ENCODE data around the gene PNPO.
"Not testable (repeated sequence)": the region's sequence is repeated elsewhere in the genome, so short reads cannot be mapped to it uniquely, and the experiment has no call there.

The PNPO gene

DNA sequence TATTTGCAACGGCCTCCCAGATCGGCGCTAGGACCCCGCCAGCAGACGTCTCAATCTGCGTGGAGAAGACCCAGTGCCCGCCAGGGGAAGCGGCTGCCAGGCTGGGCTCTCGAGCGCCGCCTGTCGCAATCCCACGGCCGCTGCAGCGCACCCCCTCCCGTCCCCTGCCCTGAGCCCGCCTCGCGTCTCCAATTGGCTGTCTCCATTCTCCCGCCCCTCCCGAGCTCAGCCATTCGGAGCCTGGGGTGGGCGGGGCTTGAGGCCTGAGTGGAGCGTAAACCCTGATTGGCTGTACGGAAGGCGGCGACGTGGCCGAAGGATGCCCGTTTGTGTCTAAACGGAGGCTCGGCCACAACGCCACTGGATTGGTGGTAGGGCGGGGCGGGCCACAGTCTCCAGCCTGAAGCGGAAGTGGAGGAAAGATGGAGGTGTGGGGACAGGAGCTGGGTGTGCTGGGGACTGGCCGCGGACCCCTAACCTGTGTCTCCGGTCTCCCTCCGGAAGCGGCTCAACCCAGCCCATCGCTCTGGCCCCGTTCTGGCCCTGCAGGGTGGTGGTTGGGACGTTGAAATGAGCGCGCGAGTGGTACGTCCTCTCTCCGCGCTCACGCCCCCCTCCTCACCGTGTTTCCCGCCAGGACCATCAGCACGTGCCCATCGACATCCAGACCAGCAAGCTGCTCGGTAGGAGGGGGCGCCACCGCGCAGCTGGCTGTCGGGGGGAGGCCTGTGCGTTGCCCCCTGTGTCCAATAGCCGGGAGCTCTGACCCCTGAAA, 29.5 kb downstream of the PNPO start, which contains the start of gene CDK5RAP3:
TSS of gene CDK5RAP3 (plus strand) at position 389 of the 775 bp plus-strand sequence. CDS start at position 423, 34 bp downstream.
- DNase-seq (ENCODE audit: insufficient read length, low spot score) (peak; percentile 100), FAIRE-seq (peak; percentile 99)

DNA sequence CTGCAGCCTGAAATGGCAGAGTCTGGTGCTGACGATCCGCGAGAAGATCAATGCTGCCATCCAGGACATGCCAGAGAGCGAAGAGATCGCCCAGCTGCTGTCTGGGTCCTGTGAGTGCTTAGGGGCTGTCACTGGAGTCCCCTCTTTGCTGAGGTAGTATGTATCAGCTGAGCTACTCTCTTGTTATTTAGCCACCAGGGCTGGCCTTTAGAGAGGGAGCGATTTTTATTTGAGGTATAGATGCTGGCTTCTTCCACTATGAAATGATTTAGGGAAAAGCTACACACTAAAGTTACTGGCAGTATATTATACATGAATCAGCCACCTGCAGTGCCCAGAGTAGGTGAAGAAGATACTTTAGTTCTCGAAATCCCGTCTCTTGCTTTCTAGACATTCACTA, 32.2 kb downstream of the PNPO start:
- no peak for FAIRE-seq

GRCh38 chr17:47975189-47975822, 33.9 kb downstream of the PNPO start:
- no peak for FAIRE-seq
- DNase-seq (ENCODE audit: insufficient read length, low spot score): no peak

More for the DNA sequence above, 32.2 kb downstream of the PNPO start:
- no peak for DNase-seq (ENCODE audit: insufficient read length, low spot score)

GRCh38 chr17:47975823-47976205, 34.4 kb downstream of the PNPO start:
- DNase-seq (ENCODE audit: insufficient read length, low spot score) (no peak), FAIRE-seq (no peak)

- peak; percentile 83 for DNase-seq (ENCODE audit: insufficient read length, low spot score)
- FAIRE-seq: peak; percentile 44
Observed at GRCh38 chr17:47978324-47978723, 37.0 kb downstream of the PNPO start.

DNA sequence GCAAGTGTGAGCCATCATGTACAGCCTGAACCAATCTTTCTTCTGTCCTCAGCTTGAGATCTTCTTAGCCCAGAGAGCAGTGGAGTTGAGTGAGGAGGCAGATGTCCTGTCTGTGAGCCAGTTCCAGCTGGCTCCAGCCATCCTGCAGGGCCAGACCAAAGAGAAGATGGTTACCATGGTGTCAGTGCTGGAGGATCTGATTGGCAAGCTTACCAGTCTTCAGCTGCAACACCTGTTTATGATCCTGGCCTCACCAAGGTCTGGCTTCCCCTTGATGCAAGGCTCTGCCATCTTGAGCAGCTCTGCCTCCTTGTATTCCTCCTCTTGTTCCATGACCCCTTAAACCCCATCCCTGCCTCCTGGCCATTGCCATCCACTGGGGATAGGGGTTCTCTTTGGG, 39.2 kb downstream of the PNPO start:
- DNase-seq (ENCODE audit: insufficient read length, low spot score) (no peak), FAIRE-seq (no peak)

DNA sequence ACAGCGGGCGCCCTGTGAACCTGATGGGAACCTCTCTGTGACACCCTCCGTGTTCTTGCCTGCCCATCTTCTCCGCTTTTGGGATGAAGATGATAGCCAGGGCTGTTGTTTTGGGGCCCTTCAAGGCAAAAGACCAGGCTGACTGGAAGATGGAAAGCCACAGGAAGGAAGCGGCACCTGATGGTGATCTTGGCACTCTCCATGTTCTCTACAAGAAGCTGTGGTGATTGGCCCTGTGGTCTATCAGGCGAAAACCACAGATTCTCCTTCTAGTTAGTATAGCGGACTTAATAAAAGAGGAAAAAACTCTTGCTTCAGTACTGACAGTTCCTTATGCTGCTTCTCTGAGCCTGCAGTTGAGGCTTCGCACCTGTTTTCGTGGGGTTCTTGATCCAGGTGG, 40.1 kb downstream of the PNPO start:
- no peak for FAIRE-seq
- DNase-seq (ENCODE audit: insufficient read length, low spot score): no peak

DNA sequence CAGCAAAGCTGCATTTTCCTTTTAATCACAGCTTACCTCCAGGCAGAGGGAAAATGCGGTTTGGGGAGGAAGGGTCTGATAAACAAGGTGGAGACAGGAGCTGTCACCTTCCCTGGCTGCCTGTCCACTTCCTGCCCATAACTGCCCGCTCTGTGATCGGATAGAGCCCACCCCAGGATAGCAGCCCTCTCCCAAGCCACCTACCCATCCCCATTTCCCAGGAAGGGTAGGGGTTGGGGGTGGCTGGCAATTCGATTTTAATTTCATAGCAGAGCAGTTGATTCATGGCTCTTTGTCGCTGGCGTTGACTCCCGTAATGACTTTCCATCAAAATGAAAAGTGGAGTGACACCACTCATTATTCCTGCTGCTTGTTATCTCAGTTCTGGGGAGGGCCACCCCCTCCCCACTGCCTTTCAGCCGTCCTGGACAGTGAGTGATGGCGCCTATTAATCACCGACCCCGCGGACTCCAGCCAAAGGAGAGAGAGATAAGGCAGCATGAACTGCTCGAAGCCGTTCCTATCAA, 40.8 kb downstream of the PNPO start:
- no peak for FAIRE-seq
- DNase-seq (ENCODE audit: insufficient read length, low spot score): no peak

DNA sequence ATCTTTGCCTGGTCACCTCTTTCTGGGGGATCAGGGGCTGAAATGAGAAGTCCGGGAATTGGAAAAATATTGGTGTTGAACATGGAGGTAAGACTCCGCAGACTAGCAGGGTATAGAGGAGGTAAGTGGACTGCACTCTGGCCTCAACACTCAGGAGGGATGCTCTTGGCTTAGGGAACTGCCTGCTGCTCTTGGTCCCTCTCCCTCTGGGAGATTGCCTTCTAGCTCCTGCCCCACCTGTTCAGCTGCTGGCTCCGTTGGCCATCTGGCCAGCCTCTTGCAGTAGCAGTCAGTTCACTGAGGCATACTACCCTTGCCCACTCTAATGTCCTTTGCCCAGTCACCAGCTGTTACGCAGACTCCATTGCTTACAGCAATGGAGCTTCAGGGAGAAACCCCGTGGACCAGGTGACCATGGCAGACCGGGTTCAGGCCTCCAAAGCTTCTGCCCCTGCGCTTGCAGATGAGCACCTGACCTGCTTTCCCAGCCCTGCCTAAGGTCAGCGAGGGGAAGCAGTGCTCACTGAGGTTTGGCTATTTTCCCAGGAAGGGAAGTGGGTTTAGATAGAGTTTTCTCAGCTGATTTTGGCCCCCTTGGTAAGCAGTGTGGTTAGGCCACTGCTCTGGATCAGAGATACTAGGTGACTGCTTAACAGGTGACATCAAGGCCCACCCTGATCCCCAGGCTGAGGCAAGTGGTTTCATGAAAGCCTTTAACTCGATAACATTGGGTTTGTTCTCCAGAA, 41.4 kb downstream of the PNPO start:
- DNase-seq (ENCODE audit: insufficient read length, low spot score) (no peak), FAIRE-seq (no peak)

DNA sequence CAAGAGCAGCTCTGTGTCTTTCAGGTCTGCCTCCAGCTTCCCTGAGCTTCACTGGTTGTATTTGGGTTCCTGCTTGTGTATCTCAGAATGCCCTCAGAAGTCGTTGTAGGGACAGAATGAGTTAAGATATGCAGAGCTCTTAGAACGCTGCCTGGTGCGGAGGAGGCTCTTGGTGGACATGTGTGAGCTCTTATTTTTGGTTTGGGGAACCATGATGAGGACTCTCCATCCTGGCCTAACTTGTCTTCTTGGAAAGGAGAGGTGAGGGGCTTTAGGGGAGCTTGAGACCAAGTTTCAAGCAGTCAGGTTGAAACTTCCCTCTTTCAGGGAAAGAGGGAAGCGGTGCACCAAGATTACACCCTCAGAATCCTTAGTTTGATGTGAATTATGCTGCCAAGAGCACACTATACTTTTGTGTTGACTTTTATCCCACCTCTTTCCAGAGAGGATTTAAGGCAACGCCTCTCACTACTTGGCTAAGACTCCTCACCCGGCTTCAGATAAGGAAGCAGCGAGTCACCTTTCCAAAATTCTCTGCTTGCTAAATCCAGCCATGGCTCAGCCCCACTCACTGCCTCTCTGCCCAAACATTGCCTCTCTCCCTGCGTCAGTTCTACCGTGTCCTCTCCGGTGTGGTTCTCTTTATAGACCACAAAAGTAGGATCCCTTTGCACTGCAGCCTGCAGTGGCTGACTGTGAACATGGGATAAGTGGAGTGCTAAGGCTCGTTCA, 42.3 kb downstream of the PNPO start:
- no peak for FAIRE-seq
- DNase-seq (ENCODE audit: insufficient read length, low spot score): no peak

- no peak for FAIRE-seq
- DNase-seq (ENCODE audit: insufficient read length, low spot score): no peak
Observed at GRCh38 chr17:47986520-47986919, 45.1 kb downstream of the PNPO start.

DNA sequence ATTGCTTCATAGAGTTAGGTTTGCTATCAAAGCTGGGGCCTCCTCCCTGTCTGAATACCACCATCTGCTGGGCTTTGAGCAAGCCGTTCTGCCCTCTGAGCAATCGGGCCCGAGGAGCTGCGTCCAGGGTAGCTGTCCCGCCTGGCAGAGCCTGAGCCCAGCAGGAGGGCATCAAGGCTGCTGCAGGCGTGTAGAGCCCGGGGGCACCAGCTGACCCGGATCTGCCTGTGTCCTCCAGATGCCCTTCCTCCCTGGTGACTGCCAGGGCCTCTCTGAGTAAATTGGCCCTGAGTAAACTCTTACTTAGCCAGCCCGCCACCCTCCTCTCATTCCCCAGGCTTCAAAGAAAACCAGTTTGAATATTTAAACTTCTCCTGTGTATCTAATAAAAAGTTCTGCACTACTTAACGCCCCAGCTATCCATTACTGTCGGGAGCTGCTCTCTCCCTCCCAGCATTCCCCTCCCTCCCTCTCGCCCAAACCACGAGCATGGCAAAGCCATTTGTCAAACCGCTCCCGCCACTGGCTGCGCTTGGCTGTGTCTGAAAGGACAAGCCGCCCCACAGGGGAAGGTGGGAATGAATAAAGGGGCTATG, 46.0 kb downstream of the PNPO start:
- FAIRE-seq: no peak
- no peak for DNase-seq (ENCODE audit: insufficient read length, low spot score)

DNA sequence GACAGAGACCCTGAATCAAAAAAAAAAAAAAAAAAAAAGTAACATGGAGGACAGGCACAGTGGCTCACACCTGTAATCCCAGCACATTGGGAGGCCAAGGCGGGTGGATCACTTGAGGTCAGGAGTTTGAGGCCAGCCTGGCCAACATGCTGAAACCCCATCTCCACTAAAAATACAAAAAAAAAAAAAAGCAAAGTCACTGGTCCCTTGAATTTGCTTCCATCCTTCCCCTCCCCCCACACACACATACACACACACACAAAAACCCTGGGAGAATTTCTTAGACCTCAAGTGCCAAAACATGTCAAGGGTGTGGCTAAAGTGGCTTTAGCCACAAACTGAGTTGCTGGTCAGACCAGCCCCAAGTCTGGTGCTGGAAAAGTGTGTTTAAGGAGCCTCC, 47.1 kb downstream of the PNPO start:
- FAIRE-seq; DNase-seq (ENCODE audit: insufficient read length, low spot score): not testable (repeated sequence)

DNA sequence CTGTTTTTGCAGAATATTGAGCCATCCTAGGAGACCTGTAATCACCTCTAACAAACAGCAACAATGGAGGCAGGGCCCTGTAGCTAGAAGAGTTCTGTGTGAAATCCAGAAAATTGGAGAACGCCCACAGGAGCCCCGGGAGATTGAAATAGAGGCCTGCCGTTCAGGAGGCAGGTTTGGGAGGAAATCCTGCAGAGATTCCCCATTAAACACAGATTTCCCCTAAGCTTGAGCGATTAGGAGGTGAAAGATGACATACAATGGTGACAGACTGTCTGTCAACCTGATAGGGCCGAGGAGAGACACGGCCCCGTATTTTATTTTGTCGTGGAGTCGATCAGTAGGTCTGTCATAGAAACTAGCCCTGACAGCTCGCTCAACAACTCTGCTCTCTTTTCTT, 47.8 kb downstream of the PNPO start:
- DNase-seq (ENCODE audit: insufficient read length, low spot score) (no peak), FAIRE-seq (no peak)

DNA sequence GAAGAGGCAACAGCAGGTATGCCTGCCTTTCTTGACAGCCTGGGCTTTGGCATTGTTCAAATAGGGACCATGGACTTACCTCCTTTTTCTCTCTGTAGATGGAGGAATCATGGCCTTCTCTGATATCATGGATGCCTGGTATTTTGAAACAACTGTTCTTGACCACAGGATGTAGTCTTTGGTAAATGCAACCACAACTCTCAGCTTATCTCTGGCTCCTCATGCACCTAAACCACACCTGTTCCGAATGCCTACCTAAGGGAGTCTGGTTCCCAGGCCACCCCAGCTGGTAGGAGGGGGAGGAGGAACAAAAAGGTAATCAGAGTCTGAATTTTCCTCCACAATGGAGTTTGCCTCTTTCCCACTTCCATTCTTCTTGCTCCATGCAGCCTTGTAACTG, 48.3 kb downstream of the PNPO start:
- no peak for DNase-seq (ENCODE audit: insufficient read length, low spot score)
- FAIRE-seq: no peak

GRCh38 chr17:47990962-47991731, 49.8 kb downstream of the PNPO start:
- DNase-seq (ENCODE audit: insufficient read length, low spot score) (no peak), FAIRE-seq (no peak)

GRCh38 chr17:47992216-47992615, 50.8 kb downstream of the PNPO start:
- no peak for DNase-seq (ENCODE audit: insufficient read length, low spot score)
- FAIRE-seq: no peak

DNA sequence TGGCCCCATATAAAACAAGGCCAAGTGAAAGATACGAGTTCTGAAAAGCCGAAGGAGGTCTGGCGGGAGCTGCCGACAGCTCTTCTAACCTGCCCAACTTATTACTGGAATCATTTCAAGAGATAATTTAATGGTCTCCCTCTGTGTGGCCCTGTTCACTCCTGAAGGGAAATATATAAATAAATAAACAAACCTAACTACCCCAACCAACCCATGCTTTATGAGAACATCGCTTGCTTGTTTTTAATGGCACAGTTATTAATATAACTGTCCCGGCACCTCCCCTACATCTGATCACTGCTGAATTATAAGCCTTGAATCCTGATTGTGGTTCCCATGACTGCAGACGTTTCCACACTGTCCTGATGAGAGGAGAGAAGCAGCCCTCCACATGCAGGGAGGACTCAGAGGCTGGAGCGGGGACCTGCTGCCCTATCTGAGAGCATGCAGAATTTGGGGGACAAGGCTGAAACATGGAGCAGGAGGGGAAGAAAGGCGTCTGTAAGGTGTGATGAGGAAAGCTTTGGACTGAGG, 51.7 kb downstream of the PNPO start:
- FAIRE-seq (no peak), DNase-seq (ENCODE audit: insufficient read length, low spot score) (no peak)

DNA sequence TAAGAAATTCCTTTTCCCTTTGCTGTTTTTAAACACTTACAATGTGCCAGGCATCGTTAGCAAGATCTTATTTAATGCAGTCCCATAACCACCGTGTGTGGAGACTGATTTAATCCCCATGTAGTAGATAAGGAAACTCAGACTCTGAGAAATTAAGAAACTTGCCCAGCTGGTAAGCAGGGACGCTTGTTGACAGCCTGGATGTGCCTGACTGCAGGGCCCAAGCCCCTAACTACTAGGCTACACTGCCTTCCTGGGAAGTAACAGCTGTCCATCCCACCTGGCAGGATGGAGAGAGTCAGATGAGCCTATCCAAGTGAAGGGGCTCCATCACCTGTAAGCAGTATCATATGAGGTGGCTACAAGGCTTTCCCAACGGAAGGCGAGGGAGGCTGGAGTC, 52.6 kb downstream of the PNPO start:
- no peak for FAIRE-seq
- DNase-seq (ENCODE audit: insufficient read length, low spot score): no peak
